Ramos (cell line): ENCODE results near the gene CLINT1.

Experiments
- in situ Hi-C: fragments of 300-500 bp; cut with MboI; formaldehyde crosslinking; loops from one replicate; pipeline ENCODE4 v1.14.3; 2022; ENCODE audit warnings: low sequenced_read_pairs; ENCODE audit not compliant: unreplicated experiment

Gene CLINT1

DNA sequence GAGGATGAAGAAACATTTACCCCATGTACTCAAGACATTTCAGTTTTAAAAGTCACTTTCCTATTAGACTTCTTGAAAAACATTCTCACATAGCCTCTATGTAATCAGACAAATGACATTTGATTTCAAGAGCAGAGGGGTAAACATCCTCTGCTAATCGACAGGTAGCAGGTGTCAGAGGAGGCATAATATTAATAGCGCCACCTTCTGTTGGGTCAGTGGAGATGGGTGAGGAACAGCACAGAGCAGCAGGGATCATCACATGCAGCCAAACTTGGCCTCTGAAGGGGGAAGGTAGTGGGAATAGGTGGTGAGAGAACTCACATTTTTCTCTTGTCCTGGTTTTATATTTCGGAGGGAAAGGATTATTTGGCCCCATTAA lies 118.7 kb downstream of the CLINT1 start:
- in situ Hi-C loops: loop anchor here (10.0 kb wide), 1 partner anchor 405 kb away; no protein-coding TSS in a partner anchor

DNA sequence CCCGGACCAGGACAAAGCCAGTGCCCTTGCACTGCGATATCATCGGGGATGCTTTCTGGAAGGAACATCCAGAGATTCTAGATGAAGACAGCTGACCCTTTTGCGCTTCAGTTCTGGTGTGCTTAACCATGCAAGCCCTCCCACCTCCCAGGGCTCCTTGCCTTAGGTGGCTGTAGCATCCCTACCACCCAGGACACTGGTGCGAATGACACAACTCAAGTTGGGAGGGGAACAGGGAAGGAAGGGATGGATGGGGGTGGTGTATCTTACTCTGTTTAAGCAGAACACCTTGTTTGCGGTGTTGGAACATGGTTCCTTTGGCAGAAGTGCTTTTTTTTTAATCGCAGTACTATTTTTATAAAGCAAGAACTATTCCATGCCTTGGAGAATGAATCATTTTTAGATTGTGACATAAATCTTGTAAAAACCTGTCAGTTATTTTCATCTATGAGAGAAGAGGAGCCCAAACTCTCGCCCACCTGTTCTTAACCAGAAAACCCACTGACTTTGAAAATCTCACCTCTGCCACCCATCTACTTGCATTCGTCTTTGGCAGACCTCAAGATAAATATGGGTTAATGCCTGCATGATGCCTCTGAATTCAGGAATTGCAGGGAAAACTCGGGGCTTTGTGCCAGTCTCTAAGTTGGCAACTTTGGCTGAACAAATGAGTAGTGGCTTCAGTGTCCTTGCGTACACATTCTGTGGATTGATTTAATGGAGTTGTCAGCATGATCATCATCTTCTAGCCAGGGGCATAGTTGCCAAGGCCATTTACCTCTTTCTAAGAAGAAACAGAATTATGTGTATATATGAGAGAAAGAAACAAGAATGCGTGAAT lies 119.3 kb downstream of the CLINT1 start:
- in situ Hi-C loops: loop anchor here (10.0 kb wide), 1 partner anchor 405 kb away; no protein-coding TSS in a partner anchor

DNA sequence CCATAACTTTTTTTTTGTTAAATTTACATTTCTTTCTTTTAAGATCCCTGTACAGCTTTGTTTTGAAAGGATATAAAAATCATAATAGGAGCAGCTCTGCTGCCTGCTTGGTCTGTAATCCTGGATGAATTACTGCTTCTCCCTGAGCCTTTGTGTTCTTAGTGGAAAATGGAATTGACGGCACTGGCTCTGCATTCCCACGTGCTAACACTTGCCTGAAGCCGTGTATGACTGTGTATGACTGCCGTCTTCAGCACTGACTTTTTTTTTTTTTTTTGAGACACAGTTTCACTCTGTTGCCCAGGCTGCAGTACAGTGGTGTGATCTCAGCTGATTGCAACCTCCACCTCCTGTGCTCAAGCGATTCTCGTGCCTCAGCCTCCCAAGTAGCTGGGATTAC lies 123.0 kb downstream of the CLINT1 start:
- in situ Hi-C loops: no loop called here
